Measurements from ENCODE around the gene NOPCHAP1.

The NOPCHAP1 gene

DNA sequence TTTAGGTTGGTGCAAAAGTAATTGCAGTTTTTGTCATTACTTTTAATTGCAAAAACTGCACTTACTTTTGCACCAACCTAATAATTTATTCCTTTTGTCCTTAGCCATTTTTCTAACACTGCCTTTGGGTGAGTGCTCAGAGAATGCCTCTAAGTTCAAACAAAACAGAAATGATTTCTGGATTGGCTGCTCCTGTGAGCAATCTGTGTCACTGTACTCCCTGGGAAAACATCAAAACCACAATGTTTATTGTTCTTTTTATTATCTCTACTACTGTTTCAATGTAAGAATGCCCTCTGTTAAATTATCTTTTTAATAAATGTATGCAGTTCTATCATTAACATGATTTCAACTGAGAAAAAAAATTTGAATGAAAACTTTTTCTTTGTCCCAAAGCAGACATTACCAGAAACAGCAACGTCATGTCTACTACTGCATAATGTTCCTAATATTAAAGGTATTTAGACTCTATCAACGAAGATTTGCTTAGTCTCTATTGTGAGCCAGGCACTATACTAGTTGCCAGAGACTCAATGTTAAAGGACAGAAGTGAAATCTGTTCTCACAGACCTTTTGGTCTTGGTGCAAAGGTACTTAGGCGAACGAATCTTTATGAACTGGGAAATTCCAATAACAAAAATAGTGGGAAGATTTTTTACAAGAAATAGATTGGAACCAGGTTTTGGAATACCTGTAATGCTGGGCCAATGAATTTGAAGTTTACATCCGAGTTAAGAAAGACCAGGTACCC is 34.2 kb upstream of the NOPCHAP1 start:
- TF ChIP-seq, protein P1, sequence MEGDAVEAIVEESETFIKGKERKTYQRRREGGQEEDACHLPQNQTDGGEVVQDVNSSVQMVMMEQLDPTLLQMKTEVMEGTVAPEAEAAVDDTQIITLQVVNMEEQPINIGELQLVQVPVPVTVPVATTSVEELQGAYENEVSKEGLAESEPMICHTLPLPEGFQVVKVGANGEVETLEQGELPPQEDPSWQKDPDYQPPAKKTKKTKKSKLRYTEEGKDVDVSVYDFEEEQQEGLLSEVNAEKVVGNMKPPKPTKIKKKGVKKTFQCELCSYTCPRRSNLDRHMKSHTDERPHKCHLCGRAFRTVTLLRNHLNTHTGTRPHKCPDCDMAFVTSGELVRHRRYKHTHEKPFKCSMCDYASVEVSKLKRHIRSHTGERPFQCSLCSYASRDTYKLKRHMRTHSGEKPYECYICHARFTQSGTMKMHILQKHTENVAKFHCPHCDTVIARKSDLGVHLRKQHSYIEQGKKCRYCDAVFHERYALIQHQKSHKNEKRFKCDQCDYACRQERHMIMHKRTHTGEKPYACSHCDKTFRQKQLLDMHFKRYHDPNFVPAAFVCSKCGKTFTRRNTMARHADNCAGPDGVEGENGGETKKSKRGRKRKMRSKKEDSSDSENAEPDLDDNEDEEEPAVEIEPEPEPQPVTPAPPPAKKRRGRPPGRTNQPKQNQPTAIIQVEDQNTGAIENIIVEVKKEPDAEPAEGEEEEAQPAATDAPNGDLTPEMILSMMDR (conservative IDR thresholded peaks at IDR 0.05; ENCODE audit: low read length): no peak
- no peak for DNase-seq (ENCODE audit: low read depth)
- H3K4me3 ChIP-seq (ENCODE audit: low read length): no peak overlapping the region

DNA sequence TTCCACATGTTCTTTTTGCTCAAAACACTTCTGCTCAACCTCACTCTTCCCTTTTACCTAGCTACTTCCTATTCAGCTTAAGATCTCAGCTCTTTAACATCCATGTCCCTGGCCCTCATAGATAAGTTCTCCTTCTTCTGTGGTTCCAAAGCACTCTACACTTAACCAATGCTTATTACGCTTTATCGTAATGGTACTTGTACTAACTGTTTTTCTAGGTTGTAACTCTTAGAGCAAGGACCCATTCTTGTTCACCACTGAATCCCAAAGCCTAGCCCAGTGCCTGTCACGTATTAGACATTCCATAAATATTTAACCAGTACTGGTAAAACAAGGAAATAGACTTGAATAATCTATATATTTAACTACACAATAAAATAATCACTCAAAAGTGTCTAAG is 33.3 kb upstream of the NOPCHAP1 start:
- DNase-seq (ENCODE audit: low read depth): no peak
- TF ChIP-seq, protein P1 (conservative IDR thresholded peaks at IDR 0.05; ENCODE audit: low read length): no peak

DNA sequence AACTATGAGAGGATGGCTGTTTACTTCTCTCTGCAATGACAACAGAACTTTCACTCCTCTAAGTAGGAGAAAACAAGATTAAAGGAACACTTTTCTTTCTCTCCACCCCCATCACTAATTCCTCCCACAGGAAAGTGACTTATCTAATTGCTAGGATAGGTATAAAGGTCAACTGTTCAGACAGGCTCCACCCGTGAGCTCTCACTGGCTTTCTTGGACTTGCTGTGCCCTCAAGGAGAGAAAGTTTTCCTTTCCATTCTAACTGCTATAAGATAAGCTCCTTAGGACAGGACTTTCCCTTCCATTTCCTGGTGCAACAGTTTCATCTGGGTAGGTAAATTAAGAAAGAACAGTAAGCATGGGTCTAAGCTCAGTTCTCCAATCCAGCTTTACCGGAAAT is 32.8 kb upstream of the NOPCHAP1 start:
- TF ChIP-seq, protein P1 (conservative IDR thresholded peaks at IDR 0.05; ENCODE audit: low read length): no peak

More for the DNA sequence above, 33.3 kb upstream of the NOPCHAP1 start:
- H3K4me3 ChIP-seq (ENCODE audit: low read length): no peak overlapping the region

DNA sequence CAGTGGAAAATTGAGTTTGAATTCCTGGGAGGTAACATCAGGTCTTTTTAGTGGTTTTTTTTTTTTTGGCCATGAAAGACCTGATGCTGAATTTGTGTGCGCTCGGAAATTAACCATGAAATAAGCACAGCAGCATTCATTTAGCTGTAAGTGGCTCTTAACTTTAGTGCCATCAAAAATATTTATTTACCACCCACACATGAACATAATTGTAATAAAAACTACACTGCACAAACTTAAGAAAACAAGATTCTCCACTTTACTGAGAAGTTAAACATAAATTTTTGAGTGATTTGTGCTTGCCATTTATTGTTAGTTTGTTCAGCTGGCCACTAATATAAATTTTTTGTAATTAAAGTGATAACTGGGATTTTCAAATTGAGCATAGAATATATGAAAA is 30.4 kb upstream of the NOPCHAP1 start:
- H3K4me3 ChIP-seq (ENCODE audit: low read length): no peak overlapping the region
- TF ChIP-seq, protein P1 (conservative IDR thresholded peaks at IDR 0.05; ENCODE audit: low read length): no peak
- no peak for DNase-seq (ENCODE audit: low read depth)

More for the DNA sequence above, 32.8 kb upstream of the NOPCHAP1 start:
- no peak for DNase-seq (ENCODE audit: low read depth)
- H3K4me3 ChIP-seq (ENCODE audit: low read length): no peak overlapping the region

DNA sequence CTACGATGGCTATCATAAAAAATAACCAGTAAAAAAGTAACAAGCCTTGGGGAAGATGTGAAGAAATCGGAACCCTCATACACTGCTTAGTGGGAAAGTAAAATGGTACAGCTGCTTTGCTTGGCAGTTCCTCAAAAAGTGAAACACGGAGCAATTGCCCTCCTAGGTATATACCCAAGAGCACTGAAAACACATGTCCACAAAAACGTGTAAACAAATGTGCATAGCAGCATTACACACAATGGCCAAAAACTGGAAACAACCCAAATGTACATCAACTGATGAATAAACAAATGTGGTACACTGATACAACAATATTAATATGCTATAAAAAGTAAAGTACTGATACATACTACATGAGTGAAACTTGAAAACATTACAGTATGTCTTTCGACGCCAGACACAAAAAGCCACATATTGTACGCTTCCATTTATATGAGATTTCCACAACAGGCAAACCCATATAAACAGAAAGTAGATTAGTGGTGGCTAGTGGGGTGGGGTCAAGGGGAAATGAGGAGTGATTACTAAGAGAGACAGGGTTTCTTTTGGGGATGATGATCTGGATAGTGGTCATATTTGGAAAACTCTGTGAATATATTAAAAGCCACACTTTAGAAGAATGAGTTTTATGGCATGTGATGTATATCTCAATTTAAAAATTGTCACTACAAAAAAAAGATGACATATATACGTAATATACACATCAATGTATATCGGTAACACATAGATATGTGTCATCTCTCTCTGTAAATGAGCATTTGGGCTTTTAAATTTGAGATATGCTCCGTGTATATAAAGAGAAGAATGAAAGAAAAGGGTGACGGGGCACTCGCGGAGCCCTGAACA is 29.0 kb upstream of the NOPCHAP1 start:
- peak overlapping the region; percentile 90 for H3K4me3 ChIP-seq (ENCODE audit: low read length)
- DNase-seq (ENCODE audit: low read depth): no peak
- TF ChIP-seq, protein P1 (conservative IDR thresholded peaks at IDR 0.05; ENCODE audit: low read length): no peak

DNA sequence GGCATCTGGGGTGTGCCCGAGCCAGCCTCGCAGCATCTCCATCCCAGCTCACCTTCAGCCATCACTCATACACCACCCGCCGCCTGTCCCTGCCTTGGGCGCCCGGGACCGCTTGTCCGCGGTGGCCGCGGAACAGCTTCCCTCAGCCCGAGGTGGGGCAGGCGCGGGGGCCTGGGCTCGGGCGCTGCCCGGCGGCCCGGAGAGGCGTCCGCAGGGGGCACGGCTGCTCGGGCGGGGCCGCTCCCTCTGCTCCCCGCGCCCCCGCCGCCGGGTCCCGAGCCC is 28.5 kb upstream of the NOPCHAP1 start:
- TF ChIP-seq, protein P1 (conservative IDR thresholded peaks at IDR 0.05; ENCODE audit: low read length): no peak
- DNase-seq (ENCODE audit: low read depth): no peak
- H3K4me3 ChIP-seq (ENCODE audit: low read length): peak overlapping the region; percentile 90
